ENCODE results near the gene POLK. TPM values are rescaled to one million over a fixed set of nuclear protein-coding genes. Genes with fewer than 3 reads are reported as not detected.
A peak's percentile ranks its signal among the peaks of the same experiment; 100 is the strongest.

POLK gene
- total and polyA plus RNA-seq, 2 of the 13 experiments (the other 11 are each of a cell fraction or from before 2014, with no cell fraction given) = 8.6 to 11.7 TPM

- TF ChIP-seq ELF4 (CRISPR knock-in tag; IDR thresholded peaks at IDR 0.05; ENCODE audit: borderline replicate concordance) (peak; percentile 38; the same call in 1 of the 2 replicates), ZNF501 (CRISPR knock-in tag; IDR thresholded peaks at IDR 0.05) (peak; percentile 55), GLMP (CRISPR knock-in tag; IDR thresholded peaks at IDR 0.05; ENCODE audit: borderline replicate concordance) (no peak), ZNF446 (CRISPR knock-in tag; IDR thresholded peaks at IDR 0.05) (no peak), KDM3A (CRISPR knock-in tag; IDR thresholded peaks at IDR 0.05; ENCODE audit: low read depth) (no peak), ZBTB39 (CRISPR knock-in tag; IDR thresholded peaks at IDR 0.05) (peak; percentile 75; the same call in 1 of the 2 replicates), UBTF (CRISPR knock-in tag; IDR thresholded peaks at IDR 0.05) (peak; percentile 65), RAD21 (CRISPR knock-in tag; IDR thresholded peaks at IDR 0.05) (no peak; the same call in 1 of the 2 replicates), SKIL (CRISPR knock-in tag; IDR thresholded peaks at IDR 0.05; ENCODE audit: borderline replicate concordance) (no peak), ZNF24 (IDR thresholded peaks at IDR 0.05) (0 out of 2 replicates have a peak, but pooled peaks have one; percentile 26), HMG20A (CRISPR knock-in tag; IDR thresholded peaks at IDR 0.05; ENCODE audit: borderline replicate concordance) (no peak), KDM1A (CRISPR knock-in tag; IDR thresholded peaks at IDR 0.05) (no peak), ZNF577 (CRISPR knock-in tag; IDR thresholded peaks at IDR 0.05; ENCODE audit: borderline replicate concordance, low read depth) (no peak), MYC (CRISPR knock-in tag; IDR thresholded peaks at IDR 0.05; ENCODE audit: borderline replicate concordance) (no peak), SNAI1 (CRISPR knock-in tag; IDR thresholded peaks at IDR 0.05; ENCODE audit: borderline replicate concordance) (peak; percentile 68; the same call in 1 of the 2 replicates), SAFB2 (CRISPR knock-in tag; IDR thresholded peaks at IDR 0.05; ENCODE audit: borderline replicate concordance, low read depth) (peak; percentile 79), ZBTB38 (CRISPR knock-in tag; IDR thresholded peaks at IDR 0.05) (peak; percentile 44), ZNF780A (CRISPR knock-in tag; IDR thresholded peaks at IDR 0.05) (no peak), SSRP1 (CRISPR knock-in tag; IDR thresholded peaks at IDR 0.05) (no peak)
Observed at GRCh38 chr5:75511435-75512382, at the start of gene POLK, which contains the start of gene CERT1 (continued).
